Activated naive CD8-positive, alpha-beta T cell treated with anti-CD3 and anti-CD28 coated beads, Interleukin-2, amount 50 U/mL, for 24 hours (primary cell): Measurements from ENCODE around the gene PARVB.

Source experiments
- ATAC-seq: fragments of 150-1000 bp; cut with Tn5 transposase; one replicate; pipeline ENCODE4 v1.10.0; 2021
- DNase-seq: peaks from one replicate; pipeline ENCODE4 v3.0.0; 2021
- H3K27ac Mint-ChIP-seq: one replicate; pipeline ENCODE4 v1.8.0; 2021; ENCODE audit warnings: mild to moderate bottlenecking, mixed read lengths
- H3K27me3 Mint-ChIP-seq: one replicate; pipeline ENCODE4 v1.8.0; 2021; ENCODE audit warnings: mixed read lengths
- H3K36me3 Mint-ChIP-seq: one replicate; pipeline ENCODE4 v1.8.0; 2021; ENCODE audit warnings: low read depth, mixed read lengths
- H3K4me1 Mint-ChIP-seq: one replicate; pipeline ENCODE4 v1.8.0; 2021; ENCODE audit warnings: mixed read lengths
- H3K4me3 Mint-ChIP-seq: one replicate; pipeline ENCODE4 v1.8.0; 2021; ENCODE audit warnings: mild to moderate bottlenecking, moderate library complexity, mixed read lengths
- H3K9me3 Mint-ChIP-seq: one replicate; pipeline ENCODE4 v1.8.0; 2021; ENCODE audit warnings: mixed read lengths

The PARVB gene

DNA sequence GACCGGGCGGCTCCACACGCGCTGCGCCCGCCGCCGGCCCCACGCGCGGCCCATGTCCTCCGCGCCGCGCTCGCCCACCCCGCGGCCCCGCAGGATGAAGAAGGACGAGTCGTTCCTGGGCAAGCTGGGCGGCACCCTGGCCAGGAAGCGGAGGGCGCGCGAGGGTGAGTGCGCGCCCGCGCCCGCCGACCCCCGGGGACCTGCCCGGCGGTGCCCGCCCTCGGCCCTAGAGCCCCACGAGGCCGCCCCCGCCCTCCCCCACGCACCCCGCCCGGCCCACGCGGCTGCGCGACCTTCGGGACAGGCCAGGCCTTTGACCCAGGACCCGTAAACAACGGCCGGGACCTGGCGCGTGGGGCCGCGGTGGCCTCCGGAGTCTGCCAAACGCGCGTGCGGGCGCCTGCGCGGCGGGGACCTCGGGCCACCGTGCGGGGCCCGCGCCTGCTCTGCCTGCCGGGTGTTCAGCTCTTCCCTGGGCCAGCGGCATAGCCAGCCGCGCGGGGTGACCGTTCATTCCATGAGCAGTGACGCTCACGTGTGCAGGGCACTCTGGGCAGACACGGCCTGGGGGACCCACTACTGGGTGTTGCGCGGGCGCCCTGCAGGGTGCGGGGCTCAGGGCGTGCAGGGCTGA, at the start of gene PARVB:
Gene PARVB, plus strand, starts transcription at position 15 of the 634 bp plus-strand sequence. Its CDS starts 38 bp downstream, at position 53.
- Mint-ChIP-seq H3K36me3 (peaks cover 11% of the 10 kb centered on the region), H3K4me3 (peak within 1 kb of the TSS; percentile 86), H3K9me3 (no peaks in the 10 kb centered on the region), H3K4me1 (peaks cover 61% of the 10 kb centered on the region), H3K27me3 (peaks cover 15% of the 10 kb centered on the region), H3K27ac (peak within 1 kb of the TSS; percentile 98)
- DNase-seq = peak; percentile 32
- peak; percentile 13 for ATAC-seq

DNA sequence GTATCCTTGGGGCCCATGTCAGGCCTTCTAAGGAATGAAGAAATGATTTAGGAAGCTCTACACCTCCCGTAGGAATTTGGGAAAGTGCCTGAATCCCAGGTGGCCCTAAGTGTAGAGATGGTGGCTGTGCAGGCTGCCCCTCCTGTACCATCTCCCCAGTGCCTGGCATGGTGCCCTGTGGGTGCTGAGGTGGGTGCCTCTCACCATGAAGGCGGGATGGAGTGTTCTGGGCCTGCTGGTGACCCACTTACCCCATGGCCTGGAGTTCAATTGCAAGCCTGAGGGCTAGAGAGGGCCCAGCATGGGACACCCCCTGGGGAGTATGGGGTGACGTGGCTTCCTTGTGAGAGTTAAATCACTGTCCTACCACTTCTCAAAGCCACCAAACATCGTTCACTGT, 49.1 kb upstream of the PARVB start:
- DNase-seq (no peak), ATAC-seq (no peak)
- Mint-ChIP-seq H3K36me3 (peaks cover 40% of the 10 kb centered on the region), H3K9me3 (no peaks in the 10 kb centered on the region), H3K4me1 (no peaks in the 10 kb centered on the region), H3K4me3 (no peak overlapping the region), H3K27ac (no peak overlapping the region), H3K27me3 (no peaks in the 10 kb centered on the region)

DNA sequence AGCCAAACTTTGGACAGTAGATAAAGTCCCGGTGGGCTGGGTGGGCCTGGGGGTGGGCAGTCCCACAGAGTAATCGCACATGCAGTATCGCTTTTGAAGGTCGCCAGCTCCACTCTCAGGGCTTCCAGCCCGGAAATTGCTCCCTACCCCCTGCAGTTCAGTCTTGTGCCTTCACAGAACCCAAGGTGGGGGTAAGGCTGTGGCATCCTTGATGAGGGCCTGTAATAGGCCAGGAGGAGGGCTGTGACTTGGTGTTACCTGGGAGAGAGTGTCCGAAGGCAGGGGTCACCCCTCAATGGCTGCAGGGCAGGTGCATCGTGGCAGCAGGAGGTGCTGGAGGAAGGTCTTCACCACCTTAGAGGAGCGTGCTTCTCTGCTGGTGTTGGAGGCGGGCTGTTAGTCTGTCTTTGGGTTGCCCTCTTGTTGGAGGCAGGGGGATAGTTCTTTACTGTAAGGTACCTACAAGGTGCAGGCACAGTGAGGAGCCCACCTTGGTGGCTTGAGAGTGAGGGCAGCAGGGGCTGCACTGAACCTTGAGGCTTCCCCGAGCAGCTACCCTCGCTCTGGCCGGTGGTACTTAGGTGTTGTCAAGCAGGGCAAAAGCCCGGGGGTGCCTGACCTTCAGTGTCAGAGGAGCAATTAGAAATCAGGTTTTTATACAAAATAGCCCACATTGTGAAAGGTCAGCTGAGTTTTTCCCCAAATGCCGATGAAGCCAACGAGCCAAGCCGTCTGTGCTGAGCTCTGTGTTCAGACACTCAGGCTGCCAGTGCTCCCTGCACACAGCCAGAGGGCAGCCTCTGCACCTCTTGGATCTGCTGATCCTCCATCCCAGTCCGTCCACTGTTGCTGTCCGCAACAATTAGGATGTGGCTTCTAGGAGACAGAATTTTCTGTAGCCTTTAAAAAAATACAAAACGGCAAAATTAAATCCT, 47.0 kb upstream of the PARVB start:
- Mint-ChIP-seq H3K36me3 (peaks cover 47% of the 10 kb centered on the region), H3K27ac (no peak overlapping the region), H3K27me3 (no peaks in the 10 kb centered on the region), H3K9me3 (no peaks in the 10 kb centered on the region), H3K4me1 (no peaks in the 10 kb centered on the region), H3K4me3 (no peak overlapping the region)
- DNase-seq = no peak
- ATAC-seq = no peak

DNA sequence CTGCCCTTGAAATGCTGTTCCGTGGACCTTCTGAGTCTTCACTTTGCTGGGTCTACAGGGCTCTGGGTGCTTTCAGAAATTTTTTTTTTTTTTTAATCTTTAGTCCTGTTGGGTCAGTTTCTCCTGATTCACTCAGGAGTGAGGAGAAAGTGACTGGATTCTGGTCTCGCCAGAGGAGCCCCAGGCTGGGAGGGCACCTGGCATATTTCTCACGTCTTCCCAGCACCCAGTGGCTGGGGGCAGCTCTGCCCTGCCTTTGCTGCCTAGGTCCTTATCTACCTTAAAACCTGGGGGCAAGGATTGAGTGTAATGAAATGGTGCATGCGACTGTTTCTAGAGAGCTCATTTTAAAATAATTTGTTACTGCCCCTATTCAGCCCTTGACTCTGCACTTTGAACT, 45.5 kb upstream of the PARVB start:
- ATAC-seq (no peak), DNase-seq (no peak)
- Mint-ChIP-seq H3K36me3 (peaks cover 45% of the 10 kb centered on the region), H3K27ac (no peak overlapping the region), H3K9me3 (no peaks in the 10 kb centered on the region), H3K4me1 (no peaks in the 10 kb centered on the region), H3K27me3 (no peaks in the 10 kb centered on the region), H3K4me3 (no peak overlapping the region)

DNA sequence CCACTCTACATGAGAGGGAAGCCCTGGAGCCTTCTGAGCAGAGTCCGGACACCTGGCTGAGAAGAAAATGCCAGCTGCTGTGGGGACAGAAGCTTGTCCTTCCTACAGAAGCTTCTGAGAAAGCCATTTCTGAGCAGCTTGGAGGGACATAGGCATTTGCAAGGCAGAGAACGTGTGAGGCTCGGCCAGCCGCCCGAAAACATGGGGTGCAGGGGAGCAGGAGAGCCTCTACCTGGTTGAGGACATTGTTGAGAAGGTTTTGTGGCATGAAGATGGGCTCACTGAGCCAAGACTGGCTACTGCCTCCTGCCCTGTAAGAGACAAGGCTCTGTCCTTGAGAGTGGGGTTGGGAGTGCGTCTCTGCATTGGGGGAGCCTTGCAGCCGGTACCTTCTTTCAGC, 43.5 kb upstream of the PARVB start:
- H3K4me1 Mint-ChIP-seq = no peaks in the 10 kb centered on the region
- no peaks in the 10 kb centered on the region for H3K27me3 Mint-ChIP-seq
- no peaks in the 10 kb centered on the region for H3K9me3 Mint-ChIP-seq
- H3K27ac Mint-ChIP-seq = no peak overlapping the region
- H3K4me3 Mint-ChIP-seq = no peak overlapping the region
- DNase-seq (no peak), ATAC-seq (no peak)
- peaks cover 41% of the 10 kb centered on the region for H3K36me3 Mint-ChIP-seq

DNA sequence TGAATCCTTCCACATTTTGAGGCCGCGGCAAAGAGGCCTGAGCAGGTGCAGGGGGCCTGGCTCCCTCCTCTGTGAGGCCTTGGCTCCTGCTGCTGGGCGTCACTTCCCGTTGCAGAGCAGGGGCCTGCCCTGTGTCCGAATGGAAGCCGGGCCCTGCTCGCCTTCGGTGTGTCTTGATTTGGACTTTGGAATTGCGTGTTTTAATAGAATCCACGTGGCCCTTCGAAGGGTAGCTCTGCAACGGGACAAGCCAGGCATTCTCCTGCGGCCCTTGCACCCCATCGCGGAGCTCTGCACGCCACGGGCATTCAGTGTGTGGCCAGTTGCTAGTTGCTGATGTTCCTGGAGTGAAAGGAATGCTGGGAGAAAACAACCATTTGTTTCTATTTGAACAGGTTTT, 43.1 kb upstream of the PARVB start:
- DNase-seq (no peak), ATAC-seq (no peak)
- H3K27ac Mint-ChIP-seq = no peak overlapping the region
- peaks cover 38% of the 10 kb centered on the region for H3K36me3 Mint-ChIP-seq
- no peak overlapping the region for H3K4me3 Mint-ChIP-seq
- H3K27me3 Mint-ChIP-seq = no peaks in the 10 kb centered on the region
- H3K9me3 Mint-ChIP-seq = no peaks in the 10 kb centered on the region
- H3K4me1 Mint-ChIP-seq = no peaks in the 10 kb centered on the region

- no peak overlapping the region for H3K4me3 Mint-ChIP-seq
Observed at GRCh38 chr22:43983808-43984207, 40.3 kb upstream of the PARVB start.

DNA sequence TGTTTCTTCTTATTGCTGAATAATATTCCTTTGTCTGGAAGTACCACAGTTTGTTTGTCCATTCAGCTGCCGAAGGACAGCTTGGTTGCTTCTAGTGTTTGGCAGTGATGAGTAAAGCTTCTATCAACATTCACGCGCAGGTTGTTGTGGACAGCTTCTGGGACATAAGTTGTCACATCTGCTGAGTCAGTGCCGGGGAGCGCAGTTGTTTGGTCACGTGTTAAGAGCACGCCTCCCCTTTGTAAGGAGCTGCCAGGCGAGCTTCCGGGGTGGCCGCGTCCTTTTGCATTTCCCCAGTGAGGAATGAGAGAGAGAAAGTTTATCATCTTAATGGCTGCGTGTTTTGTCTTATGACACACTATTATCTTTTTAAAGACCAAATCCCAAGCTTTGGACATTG, 38.6 kb upstream of the PARVB start:
- Mint-ChIP-seq H3K27me3 (no peaks in the 10 kb centered on the region), H3K9me3 (no peaks in the 10 kb centered on the region), H3K36me3 (peaks cover 33% of the 10 kb centered on the region), H3K4me3 (no peak overlapping the region), H3K27ac (no peak overlapping the region), H3K4me1 (no peaks in the 10 kb centered on the region)
- no peak for DNase-seq
- no peak for ATAC-seq

More at GRCh38 chr22:43983808-43984207, 40.3 kb upstream of the PARVB start:
- no peak overlapping the region for H3K27ac Mint-ChIP-seq
- peaks cover 41% of the 10 kb centered on the region for H3K36me3 Mint-ChIP-seq
- H3K9me3 Mint-ChIP-seq = no peaks in the 10 kb centered on the region
- no peaks in the 10 kb centered on the region for H3K27me3 Mint-ChIP-seq
- no peak for DNase-seq
- no peak for ATAC-seq
- H3K4me1 Mint-ChIP-seq = no peaks in the 10 kb centered on the region

DNA sequence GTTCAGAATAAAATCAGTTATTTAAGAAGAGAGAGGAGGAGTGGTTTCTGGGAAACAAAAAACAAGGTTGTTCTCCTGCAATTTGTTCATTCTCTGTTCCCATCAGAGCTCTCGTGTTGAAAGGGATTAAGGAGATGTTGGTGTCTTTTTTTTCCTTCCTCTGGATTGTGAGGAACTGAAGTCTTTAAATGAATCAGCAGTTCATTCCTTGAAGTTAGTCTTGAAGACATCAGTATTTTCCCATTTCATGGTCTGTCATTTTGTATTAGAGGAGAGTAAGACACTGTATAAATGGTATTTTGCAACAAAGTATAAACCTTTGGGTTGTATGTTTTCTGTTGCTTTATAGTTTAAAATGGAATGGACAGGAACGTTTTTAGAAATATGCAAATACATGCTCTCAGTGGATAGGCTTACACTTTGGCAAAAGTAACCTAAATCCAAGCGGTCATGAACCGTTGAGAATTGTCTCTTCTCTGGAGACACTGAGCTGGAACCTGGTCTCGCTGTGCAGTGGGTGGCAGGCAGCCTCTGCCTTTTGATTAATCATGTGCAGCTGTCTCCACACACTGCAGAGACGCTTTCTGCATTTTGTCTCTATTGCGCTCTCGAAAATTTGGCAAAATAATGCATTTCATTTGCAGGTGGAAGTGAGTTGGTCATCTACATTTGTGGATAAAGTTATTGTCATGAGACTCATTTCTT, 35.8 kb upstream of the PARVB start:
- no peak for ATAC-seq
- Mint-ChIP-seq H3K4me1 (peaks cover 2% of the 10 kb centered on the region), H3K9me3 (no peaks in the 10 kb centered on the region), H3K4me3 (no peak overlapping the region), H3K27me3 (no peaks in the 10 kb centered on the region), H3K27ac (no peak overlapping the region), H3K36me3 (peaks cover 38% of the 10 kb centered on the region)
- no peak for DNase-seq

- ATAC-seq (no peak), DNase-seq (no peak)
- H3K9me3 Mint-ChIP-seq = no peaks in the 10 kb centered on the region
- peaks cover 5% of the 10 kb centered on the region for H3K4me1 Mint-ChIP-seq
- no peak overlapping the region for H3K27ac Mint-ChIP-seq
- no peak overlapping the region for H3K4me3 Mint-ChIP-seq
- H3K27me3 Mint-ChIP-seq = no peaks in the 10 kb centered on the region
- peaks cover 38% of the 10 kb centered on the region for H3K36me3 Mint-ChIP-seq
Observed at GRCh38 chr22:43988960-43989359, 35.1 kb upstream of the PARVB start.

- Mint-ChIP-seq H3K4me1 (peaks cover 10% of the 10 kb centered on the region), H3K27me3 (no peaks in the 10 kb centered on the region), H3K36me3 (peaks cover 38% of the 10 kb centered on the region), H3K27ac (no peak overlapping the region), H3K4me3 (no peak overlapping the region), H3K9me3 (no peaks in the 10 kb centered on the region)
- ATAC-seq (no peak), DNase-seq (no peak)
Observed at GRCh38 chr22:43990044-43990443, 34.1 kb upstream of the PARVB start.

DNA sequence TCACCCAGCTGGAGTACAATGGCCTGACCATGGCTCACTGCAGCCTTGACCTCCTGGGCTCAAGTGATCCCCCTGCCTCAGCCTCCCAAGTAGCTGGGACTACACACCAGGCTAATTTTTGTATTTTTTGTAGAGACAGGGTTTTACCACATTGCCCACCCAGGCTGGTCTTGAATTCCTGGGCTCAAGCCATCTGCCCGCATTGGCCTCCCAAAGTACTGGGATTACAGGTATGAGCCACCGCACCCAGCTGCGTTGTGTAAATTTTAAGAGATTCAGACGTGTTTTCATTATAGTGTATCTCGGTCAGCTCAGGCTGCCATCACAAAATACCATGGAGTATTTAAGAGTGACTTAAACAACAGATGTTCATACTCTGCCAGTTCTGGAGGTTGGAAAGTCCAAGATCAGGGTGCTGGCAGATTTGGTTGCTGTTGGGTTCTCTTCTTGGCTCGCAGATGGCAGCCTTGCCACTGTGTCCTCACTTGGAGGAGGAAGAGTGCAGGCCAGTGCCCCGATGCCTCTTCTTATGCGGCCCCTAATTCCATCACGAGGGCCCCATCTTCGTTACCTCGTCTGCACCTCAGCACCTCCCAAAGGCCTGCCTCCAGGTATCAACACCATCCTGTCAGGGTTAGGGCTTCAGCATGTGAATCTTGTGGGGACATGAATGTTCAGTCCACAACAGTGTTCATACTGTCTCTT, 32.6 kb upstream of the PARVB start:
- Mint-ChIP-seq H3K27ac (no peak overlapping the region), H3K36me3 (peaks cover 32% of the 10 kb centered on the region), H3K4me3 (no peak overlapping the region), H3K27me3 (no peaks in the 10 kb centered on the region), H3K4me1 (peaks cover 22% of the 10 kb centered on the region), H3K9me3 (no peaks in the 10 kb centered on the region)
- DNase-seq = no peak
- no peak for ATAC-seq

GRCh38 chr22:43992331-43992821, 31.7 kb upstream of the PARVB start:
- DNase-seq (no peak), ATAC-seq (no peak)
- H3K4me1 Mint-ChIP-seq = peaks cover 29% of the 10 kb centered on the region
- peaks cover 34% of the 10 kb centered on the region for H3K36me3 Mint-ChIP-seq
- H3K27me3 Mint-ChIP-seq = no peaks in the 10 kb centered on the region
- H3K4me3 Mint-ChIP-seq = no peak overlapping the region
- H3K27ac Mint-ChIP-seq = no peak overlapping the region
- H3K9me3 Mint-ChIP-seq = no peaks in the 10 kb centered on the region

DNA sequence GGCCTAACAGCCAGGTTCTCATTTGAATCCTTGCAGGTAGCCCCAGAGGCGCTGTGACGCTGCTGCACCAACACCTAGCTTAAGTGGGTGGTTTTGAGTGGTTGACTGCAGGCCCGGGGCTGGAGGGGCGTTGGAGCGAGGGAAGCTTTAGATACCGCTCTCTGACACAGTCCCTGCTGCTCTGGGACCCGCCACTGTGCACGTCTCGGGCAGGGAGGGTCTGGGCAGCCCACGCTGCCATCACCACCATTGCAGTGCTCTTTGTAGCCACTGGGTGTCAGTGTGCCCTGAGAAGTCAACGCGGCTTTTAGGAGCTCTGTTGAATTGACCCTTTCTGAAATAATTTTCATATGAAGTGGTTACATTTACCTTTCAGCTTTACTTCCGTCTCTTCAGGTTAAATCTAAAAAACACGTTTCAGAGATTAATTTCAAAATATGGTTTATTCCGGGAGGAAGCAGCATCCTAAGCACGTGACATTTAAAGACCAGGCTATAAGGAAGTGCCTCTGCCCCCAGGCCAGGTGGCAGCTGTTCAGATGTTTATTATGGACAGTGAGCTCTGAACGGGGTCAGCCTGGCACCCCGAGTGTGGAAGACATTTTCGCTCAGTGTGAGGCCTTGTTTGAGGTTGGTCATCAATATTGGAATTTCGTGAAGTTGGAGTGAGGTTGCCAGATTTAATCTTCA, 30.9 kb upstream of the PARVB start:
- Mint-ChIP-seq H3K27ac (peak overlapping the region; percentile 52), H3K4me1 (peaks cover 30% of the 10 kb centered on the region), H3K27me3 (no peaks in the 10 kb centered on the region), H3K4me3 (no peak overlapping the region), H3K36me3 (peaks cover 37% of the 10 kb centered on the region), H3K9me3 (no peaks in the 10 kb centered on the region)
- ATAC-seq (peak; percentile 60), DNase-seq (peak; percentile 65)
